IMR-90 (cell line): ENCODE measurements around the gene UNC13C. TPM values are rescaled to one million over a fixed set of nuclear protein-coding genes. Genes with fewer than 3 reads are reported as not detected.

Source experiments
- ATAC-seq: fragments of 200-7000 bp; cut with Tn5 transposase; 2 replicates; pipeline ENCODE4 v1.9.1; 2020; ENCODE audit warnings: low read depth, mild to moderate bottlenecking, moderate library complexity
- BruUV-seq: library from RNA; stranded (reverse); fragments of 400-500 nt; replicated peaks from 2 replicates; lab custom pipeline; 2021; lab: Mats Ljungman, UMichigan
- CTCF ChIA-PET: fragments of 300-600 bp; formaldehyde crosslinking; extraction: SDS; loops from one replicate; lab custom pipeline; 2021; ENCODE audit warnings: antibody characterized with exemption; lab: Yijun Ruan, JAX
- POLR2A ChIA-PET: fragments of 300-600 bp; sonication (Branson Sonifier 250); formaldehyde crosslinking; loops from one replicate; lab custom pipeline; 2022; ENCODE audit warnings: antibody characterized with exemption; ENCODE audit not compliant: unreplicated experiment; lab: Charles Lee
- DNase-seq: peaks from one replicate; pipeline ENCODE4 v3.0.0; 2013
- H2AFZ ChIP-seq: replicated peaks from 2 replicates; pipeline ENCODE3; 2013; ENCODE audit warnings: low read length, mild to moderate bottlenecking; ENCODE audit not compliant: poor library complexity
- H2AK5ac ChIP-seq: 2 replicates; pipeline ENCODE4 v1.6.1; 2013; ENCODE audit warnings: low read depth, low read length, inconsistent platforms
- H2AK9ac ChIP-seq: replicated peaks from 2 replicates; pipeline ENCODE3; 2013; ENCODE audit warnings: mild to moderate bottlenecking, low read depth, low read length, moderate library complexity; ENCODE audit not compliant: poor library complexity
- H2BK120ac ChIP-seq: 2 replicates; pipeline ENCODE4 v1.6.1; 2013; ENCODE audit warnings: low read depth, low read length, inconsistent platforms
- H2BK15ac ChIP-seq: 3 replicates; pipeline ENCODE4 v1.6.1; 2013; ENCODE audit warnings: low read depth, low read length, inconsistent platforms
- H2BK20ac ChIP-seq: 2 replicates; pipeline ENCODE4 v1.6.1; 2013; ENCODE audit warnings: low read depth, mild to moderate bottlenecking, inconsistent platforms, low read length, moderate library complexity
- H2BK5ac ChIP-seq: 2 replicates; pipeline ENCODE4 v1.6.1; 2013; ENCODE audit warnings: mild to moderate bottlenecking, low read depth, low read length, inconsistent platforms; ENCODE audit not compliant: poor library complexity, severe bottlenecking
- H3K14ac ChIP-seq: replicated peaks from 2 replicates; pipeline ENCODE4 v1.6.1; 2013; ENCODE audit warnings: low read depth, low read length, inconsistent platforms
- H3K18ac ChIP-seq: 2 replicates; pipeline ENCODE4 v1.6.1; 2013; ENCODE audit warnings: low read depth, low read length, control low read depth
- H3K23ac ChIP-seq: 2 replicates; pipeline ENCODE4 v1.6.1; 2013; ENCODE audit warnings: low read depth, low read length, inconsistent platforms
- H3K27ac ChIP-seq: 2 replicates; pipeline ENCODE4 v1.5.1; 2013; ENCODE audit warnings: mild to moderate bottlenecking, control low read depth, low read length; ENCODE audit not compliant: insufficient read depth
- H3K27me3 ChIP-seq: 2 replicates; pipeline ENCODE4 v1.6.1; 2013; ENCODE audit warnings: low read length; ENCODE audit not compliant: control insufficient read depth, insufficient read depth
- H3K36me3 ChIP-seq: 2 replicates; pipeline ENCODE4 v1.6.1; 2013; ENCODE audit warnings: low read length, mixed read lengths; ENCODE audit not compliant: control insufficient read depth, insufficient read depth
- H3K4ac ChIP-seq: 2 replicates; pipeline ENCODE4 v1.6.1; 2013; ENCODE audit warnings: low read depth, low read length, inconsistent platforms
- H3K4me1 ChIP-seq: 2 replicates; pipeline ENCODE4 v1.6.1; 2013; ENCODE audit warnings: low read length, mixed read lengths; ENCODE audit not compliant: control insufficient read depth, insufficient read depth
- H3K4me2 ChIP-seq: 2 replicates; pipeline ENCODE4 v1.6.1; 2013; ENCODE audit warnings: low read depth, mild to moderate bottlenecking, control low read depth, low read length, moderate library complexity
- H3K4me3 ChIP-seq: 2 replicates; pipeline ENCODE4 v1.5.1; 2013; ENCODE audit warnings: low read depth, mild to moderate bottlenecking, control low read depth, low read length, moderate library complexity; ENCODE audit not compliant: insufficient read depth
- H3K56ac ChIP-seq: 2 replicates; pipeline ENCODE4 v1.6.1; 2013; ENCODE audit warnings: low read length, inconsistent platforms; ENCODE audit not compliant: insufficient read depth; ENCODE audit errors: extremely low read depth
- H3K79me1 ChIP-seq, 2 experiments: 2 replicates each; pipeline ENCODE4 v1.6.1; 2013; ENCODE audit warnings: low read length in 2 of 2, inconsistent platforms in 1 of 2, low read depth in 1 of 2
- H3K9ac ChIP-seq: 2 replicates; pipeline ENCODE4 v1.6.1; 2013; ENCODE audit warnings: low read depth, low read length, control low read depth
- H3K9me1 ChIP-seq: 2 replicates; pipeline ENCODE4 v1.6.1; 2013; ENCODE audit warnings: low read length, inconsistent platforms; ENCODE audit not compliant: insufficient read depth
- H3K9me3 ChIP-seq: 2 replicates; pipeline ENCODE4 v1.6.1; 2013; ENCODE audit warnings: low read length; ENCODE audit not compliant: control insufficient read depth, insufficient read depth
- H4K20me1 ChIP-seq: 2 replicates; pipeline ENCODE4 v1.6.1; 2013; ENCODE audit warnings: low read length, inconsistent platforms; ENCODE audit not compliant: insufficient read depth
- H4K5ac ChIP-seq: 2 replicates; pipeline ENCODE4 v1.6.1; 2013; ENCODE audit warnings: mild to moderate bottlenecking, low read depth, low read length, control low read depth
- H4K8ac ChIP-seq, 2 experiments: 2 replicates each; pipeline ENCODE4 v1.6.1; 2013; ENCODE audit warnings: low read depth in 2 of 2, low read length in 2 of 2, control low read depth in 1 of 2, inconsistent platforms in 1 of 2
- H4K91ac ChIP-seq: 2 replicates; pipeline ENCODE4 v1.6.1; 2013; ENCODE audit warnings: low read depth, low read length, inconsistent platforms; ENCODE audit not compliant: insufficient read depth
- CHD1 ChIP-seq: IDR thresholded peaks from 2 replicates; pipeline ENCODE4 v1.6.1; 2012; ENCODE audit warnings: low read depth, low read length, improper control_type of control experiment
- MAFK ChIP-seq: IDR thresholded peaks from 2 replicates; pipeline ENCODE4 v1.6.1; 2012; ENCODE audit warnings: low read depth, low read length, improper control_type of control experiment
- RAD21 ChIP-seq: IDR thresholded peaks from 2 replicates; pipeline ENCODE4 v1.6.1; 2012; ENCODE audit warnings: low read length, improper control_type of control experiment
- WGBS, 2 experiments: methylation state at CpG; one replicate each; pipeline versions ENCODE4 v1.1.5 to v1.1.7; 2013; ENCODE audit warnings: missing lambda C conversion rate in 2 of 2; ENCODE audit not compliant: insufficient read length in 1 of 2; ENCODE audit errors: extremely low coverage in 2 of 2; 5-methylcytosine and 5-hydroxymethylcytosine counted together
- dilution Hi-C: fragments of 300-500 bp; cut with HindIII; formaldehyde crosslinking; loops from one replicate; pipeline ENCODE4 v1.14.3; 2018; ENCODE audit warnings: low sequenced_read_pairs; ENCODE audit not compliant: unreplicated experiment
- in situ Hi-C: fragments of 300-500 bp; cut with MboI; formaldehyde crosslinking; loops from 3 replicates; pipeline ENCODE4 v1.14.3; 2019; ENCODE audit warnings: low sequenced_read_pairs, inconsistent platforms, mixed read lengths
- intact Hi-C: fragments of 100-400 bp; cut with micrococcal nuclease; formaldehyde crosslinking; loops from 2 replicates; pipeline ENCODE4 v1.10.0; 2022
- polyA plus RNA-seq, 3 experiments: library from polyadenylated mRNA; depleted of rRNA; stranded (reverse); fragments of >200 nt; gene quantifications; 2 replicates each; pipeline ENCODE4 v1.2.3, GENCODE V29; 2012; ENCODE audit warnings: low replicate concordance in 1 of 3
- total RNA-seq: library from RNA; depleted of rRNA; stranded (reverse); fragments of >200 nt; gene quantifications from 2 replicates; pipeline ENCODE4 v1.2.3, GENCODE V29; 2012

Gene UNC13C
- total and polyA plus RNA-seq, 2 of the 4 experiments (the other 2 are of a cell fraction) = not detected

DNA sequence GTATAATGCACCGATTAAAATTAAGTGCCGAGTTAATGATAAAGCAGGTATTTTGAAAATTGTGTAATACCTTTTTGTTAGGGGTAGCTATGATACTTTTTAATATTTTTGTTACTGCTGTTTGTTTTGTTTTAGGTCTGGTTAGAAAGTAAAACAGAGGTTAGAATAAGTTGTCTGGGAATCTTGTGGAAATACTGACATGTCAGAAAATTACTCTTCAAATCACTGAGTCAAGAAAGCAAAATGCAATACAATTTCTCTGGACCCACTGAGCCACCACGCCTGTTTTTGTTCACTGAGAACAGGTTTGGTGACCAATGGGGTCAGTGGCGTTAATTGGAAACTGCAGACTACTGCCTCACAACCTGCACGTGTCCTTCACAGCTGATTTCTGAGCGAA is 601.6 kb downstream of the UNC13C start:
- ChIA-PET POLR2A (no interaction called here), CTCF (no interaction called here)
- no peak overlapping the region for H2AK9ac ChIP-seq
- H3K14ac ChIP-seq = no peak overlapping the region
- H3K4me1 ChIP-seq = no peaks in the 10 kb centered on the region
- H3K4me2 ChIP-seq = no peak overlapping the region
- no peak overlapping the region for H3K27ac ChIP-seq
- H4K5ac ChIP-seq = no peak overlapping the region
- ATAC-seq (no peak), DNase-seq (no peak)
- no peak overlapping the region for H2BK120ac ChIP-seq
- no peak overlapping the region for H2BK5ac ChIP-seq
- no peak overlapping the region for H3K23ac ChIP-seq
- no TSS peak for BruUV-seq
- H4K20me1 ChIP-seq = no peaks in the 10 kb centered on the region
- H2BK15ac ChIP-seq = no peak overlapping the region
- H3K4ac ChIP-seq = no peak overlapping the region
- no peaks in the 10 kb centered on the region for H3K79me1 ChIP-seq
- H4K91ac ChIP-seq = no peak overlapping the region
- H2BK20ac ChIP-seq = no peak overlapping the region
- no peaks in the 10 kb centered on the region for H3K27me3 ChIP-seq
- peaks cover 7% of the 10 kb centered on the region; the same call in 1 of the 2 replicates for H3K9me3 ChIP-seq
- dilution Hi-C loops (no loop called here), in situ Hi-C loops (no loop called here), intact Hi-C loops (no loop called here)
- H3K9ac ChIP-seq = no peak overlapping the region
- peak; percentile 62 for TF ChIP-seq MAFK
- TF ChIP-seq RAD21 = no peak
- no peak for TF ChIP-seq CHD1
- H2AFZ ChIP-seq = no peak overlapping the region
- no peak overlapping the region for H4K8ac ChIP-seq
- H3K18ac ChIP-seq = no peak overlapping the region
- no peaks in the 10 kb centered on the region for H3K36me3 ChIP-seq
- H3K4me3 ChIP-seq = no peak overlapping the region
- WGBS, 2 experiments = 58% methylated on average over 2 of the region's 6 CpGs; no CpG with 5 or more reads in 1 of the 2 experiments
- no peak overlapping the region for H2AK5ac ChIP-seq
- H3K56ac ChIP-seq = no peak overlapping the region
- no peaks in the 10 kb centered on the region for H3K9me1 ChIP-seq
